ENCODE data around the gene CDC42EP1. TPM values are rescaled to one million over a fixed set of nuclear protein-coding genes. Genes with fewer than 3 reads are reported as not detected.

Gene CDC42EP1
- total and polyA plus RNA-seq, 2 experiments from 2014 or later = 83.8 to 122 TPM

- Histone ChIP-seq H3K9ac (no peak overlapping the region), H3K4me1 (ENCODE audit: insufficient read depth) (peaks cover 24% of the 10 kb centered on the region), H3K4me3 (no peak overlapping the region), H3K9me2 (ENCODE audit: insufficient read depth) (no peaks in the 10 kb centered on the region), H3K36me3 (ENCODE audit: low read depth) (no peaks in the 10 kb centered on the region), H3K4me2 (ENCODE audit: unreplicated experiment) (no peak overlapping the region), H3K27me3 (replicated peaks; ENCODE audit: insufficient read depth) (no peaks in the 10 kb centered on the region), H2AFZ (no peak overlapping the region), H3K9me3 (ENCODE audit: low read depth) (no peaks in the 10 kb centered on the region), H3K79me2 (ENCODE audit: insufficient read depth) (peaks cover 38% of the 10 kb centered on the region), H4K20me1 (ENCODE audit: insufficient read depth) (peaks cover 4% of the 10 kb centered on the region; the same call in 1 of the 2 replicates), H3K27ac (no peak overlapping the region), H3F3A (ENCODE audit: insufficient read depth) (peaks cover 17% of the 10 kb centered on the region)
- no peak for DNase-seq
- TF ChIP-seq EZH2phosphoT487 (IDR thresholded peaks at IDR 0.05; ENCODE audit: insufficient read depth, low read depth) = no peak
- TF ChIP-seq EZH2 (IDR thresholded peaks at IDR 0.05; ENCODE audit: insufficient read depth, poor library complexity, severe bottlenecking) = no peak
- in situ Hi-C loops (cut with MboI) = no loop called here
- 97 to 98% methylated on average over 7 of the region's 7 CpGs for WGBS, 2 experiments (ENCODE audit: low coverage in 1 of 2, low lambda C conversion rate in 2 of 2, missing lambda C conversion rate in 2 of 2)
These were observed 1.5 kb upstream of the CDC42EP1 start for GRCh38 chr22:37558815-37559214.

- DNase-seq = no peak
- Histone ChIP-seq H3K9ac (peak overlapping the region; percentile 95), H3K9me3 (ENCODE audit: low read depth) (no peaks in the 10 kb centered on the region), H3K27ac (peak overlapping the region; percentile 94), H4K20me1 (ENCODE audit: insufficient read depth) (peaks cover 11% of the 10 kb centered on the region; the same call in 1 of the 2 replicates), H3K27me3 (replicated peaks; ENCODE audit: insufficient read depth) (no peaks in the 10 kb centered on the region), H3K9me2 (ENCODE audit: insufficient read depth) (no peaks in the 10 kb centered on the region), H3K4me2 (ENCODE audit: unreplicated experiment) (peak overlapping the region; percentile 87), H3K4me1 (ENCODE audit: insufficient read depth) (peaks cover 31% of the 10 kb centered on the region), H3F3A (ENCODE audit: insufficient read depth) (peaks cover 23% of the 10 kb centered on the region), H2AFZ (peak overlapping the region; percentile 80), H3K4me3 (peak overlapping the region; percentile 90), H3K36me3 (ENCODE audit: low read depth) (no peaks in the 10 kb centered on the region), H3K79me2 (ENCODE audit: insufficient read depth) (peaks cover 45% of the 10 kb centered on the region)
- in situ Hi-C loops (cut with MboI) = no loop called here
- WGBS, 2 experiments (ENCODE audit: low coverage in 1 of 2, low lambda C conversion rate in 2 of 2, missing lambda C conversion rate in 2 of 2) = 57 to 66% methylated on average over 6 of the region's 6 CpGs
- TF ChIP-seq EZH2phosphoT487 (IDR thresholded peaks at IDR 0.05; ENCODE audit: insufficient read depth, low read depth) = no peak
- TF ChIP-seq EZH2 (IDR thresholded peaks at IDR 0.05; ENCODE audit: insufficient read depth, poor library complexity, severe bottlenecking) = no peak
These were observed 769 bp upstream of the CDC42EP1 start for GRCh38 chr22:37559521-37559900.

- H3K79me2 ChIP-seq (ENCODE audit: insufficient read depth) = peaks cover 57% of the 10 kb centered on the region
These were observed 430 bp downstream of the CDC42EP1 start for GRCh38 chr22:37560608-37561211.

GRCh38 chr22:37561212-37562048 is 1.1 kb downstream of the CDC42EP1 start:
- Histone ChIP-seq H3K9ac (peak overlapping the region; percentile 95), H4K20me1 (ENCODE audit: insufficient read depth) (peaks cover 11% of the 10 kb centered on the region; the same call in 1 of the 2 replicates), H3K9me3 (ENCODE audit: low read depth) (no peaks in the 10 kb centered on the region), H3K4me2 (ENCODE audit: unreplicated experiment) (peak overlapping the region; percentile 91), H3F3A (ENCODE audit: insufficient read depth) (peaks cover 35% of the 10 kb centered on the region), H3K4me1 (ENCODE audit: insufficient read depth) (peaks cover 35% of the 10 kb centered on the region), H3K36me3 (ENCODE audit: low read depth) (peaks cover 7% of the 10 kb centered on the region; the same call in 1 of the 2 replicates), H3K4me3 (peak overlapping the region; percentile 90), H3K9me2 (ENCODE audit: insufficient read depth) (no peaks in the 10 kb centered on the region), H3K27me3 (replicated peaks; ENCODE audit: insufficient read depth) (no peaks in the 10 kb centered on the region), H3K27ac (peak overlapping the region; percentile 94), H3K79me2 (ENCODE audit: insufficient read depth) (peaks cover 64% of the 10 kb centered on the region), H2AFZ (0 out of 2 replicates have a peak overlapping the region, but pooled peaks have one; percentile 19)
- peak; percentile 94 for DNase-seq
- in situ Hi-C loops (cut with MboI) = no loop called here
- 1% methylated on average over 51 to 55 of the region's 56 CpGs for WGBS, 2 experiments (ENCODE audit: low coverage in 1 of 2, low lambda C conversion rate in 2 of 2, missing lambda C conversion rate in 2 of 2)
- TF ChIP-seq EZH2 (IDR thresholded peaks at IDR 0.05; ENCODE audit: insufficient read depth, poor library complexity, severe bottlenecking) = no peak
- no peak for TF ChIP-seq EZH2phosphoT487 (IDR thresholded peaks at IDR 0.05; ENCODE audit: insufficient read depth, low read depth)

More at GRCh38 chr22:37560608-37561211, 430 bp downstream of the CDC42EP1 start:
- Histone ChIP-seq H2AFZ (0 out of 2 replicates have a peak overlapping the region, but pooled peaks have one; percentile 19), H3K4me1 (ENCODE audit: insufficient read depth) (peaks cover 35% of the 10 kb centered on the region), H3K4me2 (ENCODE audit: unreplicated experiment) (peak overlapping the region; percentile 91), H3K4me3 (peak overlapping the region; percentile 90), H3K9me3 (ENCODE audit: low read depth) (no peaks in the 10 kb centered on the region), H3K27me3 (replicated peaks; ENCODE audit: insufficient read depth) (no peaks in the 10 kb centered on the region), H3K36me3 (ENCODE audit: low read depth) (peaks cover 2% of the 10 kb centered on the region; the same call in 1 of the 2 replicates), H3F3A (ENCODE audit: insufficient read depth) (peaks cover 35% of the 10 kb centered on the region), H3K9me2 (ENCODE audit: insufficient read depth) (no peaks in the 10 kb centered on the region), H3K9ac (peak overlapping the region; percentile 95), H3K27ac (peak overlapping the region; percentile 94), H4K20me1 (ENCODE audit: insufficient read depth) (peaks cover 11% of the 10 kb centered on the region; the same call in 1 of the 2 replicates)
- in situ Hi-C loops (cut with MboI) = no loop called here
- peak; percentile 67 for DNase-seq
- TF ChIP-seq EZH2 (IDR thresholded peaks at IDR 0.05; ENCODE audit: insufficient read depth, poor library complexity, severe bottlenecking) (no peak), EZH2phosphoT487 (IDR thresholded peaks at IDR 0.05; ENCODE audit: insufficient read depth, low read depth) (no peak)
- 0 to 2% methylated on average over 23 to 60 of the region's 72 CpGs for WGBS, 2 experiments (ENCODE audit: low coverage in 1 of 2, low lambda C conversion rate in 2 of 2, missing lambda C conversion rate in 2 of 2)

All from GM23248 (cell line).